H1 (cell line): ENCODE measurements around the gene DLG1. TPM values are rescaled to one million over a fixed set of nuclear protein-coding genes. Genes with fewer than 3 reads are reported as not detected.

Experiments
- CTCF ChIA-PET: fragments of 300-600 bp; sonication (Branson Sonifier 250); formaldehyde crosslinking; loops from one replicate; lab custom pipeline; 2021; ENCODE audit not compliant: partially characterized antibody; lab: Charles Lee
- POLR2A ChIA-PET: fragments of 300-600 bp; sonication (Branson Sonifier 250); formaldehyde crosslinking; loops from one replicate; lab custom pipeline; 2021; ENCODE audit warnings: inconsistent platforms; ENCODE audit not compliant: partially characterized antibody; lab: Charles Lee
- DNase-seq, 2 experiments: peaks; one replicate each; pipeline versions ENCODE4 v3.0.0 to v3.0.0-alpha.2; 2010 to 2022; ENCODE audit warnings: low spot score in 2 of 2, low read depth in 1 of 2, mixed read lengths in 1 of 2
- FAIRE-seq: peaks from 2 replicates; lab custom pipeline; 2011; peaks lifted over from hg19 to GRCh38; lab: Jason Lieb, UNC
- H2AFZ ChIP-seq: 2 replicates; pipeline ENCODE4 v1.8.1; 2012; ENCODE audit warnings: low read length, inconsistent platforms
- H2AK5ac ChIP-seq: 2 replicates; pipeline ENCODE4 v1.6.1; 2013; ENCODE audit warnings: low read depth, low read length
- H2BK120ac ChIP-seq: replicated peaks from 2 replicates; pipeline ENCODE3; 2013; ENCODE audit warnings: low read depth, low read length, inconsistent platforms
- H2BK12ac ChIP-seq: 2 replicates; pipeline ENCODE4 v1.6.1; 2013; ENCODE audit warnings: low read depth, low read length
- H2BK15ac ChIP-seq: 2 replicates; pipeline ENCODE4 v1.6.1; 2013; ENCODE audit warnings: low read length
- H2BK20ac ChIP-seq: 2 replicates; pipeline ENCODE4 v1.6.1; 2013; ENCODE audit warnings: low read length
- H2BK5ac ChIP-seq: 2 replicates; pipeline ENCODE4 v1.6.1; 2013; ENCODE audit warnings: low read depth, low read length
- H3K14ac ChIP-seq: 2 replicates; pipeline ENCODE4 v1.6.1; 2013; ENCODE audit warnings: inconsistent platforms; ENCODE audit not compliant: insufficient read length
- H3K18ac ChIP-seq: 2 replicates; pipeline ENCODE4 v1.6.1; 2013; ENCODE audit warnings: low read length; ENCODE audit errors: extremely low read depth
- H3K23ac ChIP-seq: 2 replicates; pipeline ENCODE4 v1.6.1; 2013; ENCODE audit warnings: inconsistent platforms; ENCODE audit not compliant: insufficient read length
- H3K23me2 ChIP-seq: 2 replicates; pipeline ENCODE4 v1.6.1; 2013; ENCODE audit warnings: low read depth, low read length
- H3K27ac ChIP-seq: 2 replicates; pipeline ENCODE4 v1.6.1; 2011; ENCODE audit warnings: low read depth, low read length, inconsistent platforms
- H3K27me3 ChIP-seq, 4 experiments: replicated peaks in 1 of 4; 1 replicate in 1 of 4; 2 replicates in 3 of 4; pipeline versions ENCODE4 v1.6.1 to v1.8.1; 2011 to 2013; ENCODE audit warnings: low read length in 3 of 4, mild to moderate bottlenecking in 3 of 4, inconsistent platforms in 2 of 4, mixed read lengths in 2 of 4, moderate library complexity in 1 of 4; ENCODE audit not compliant: control insufficient read depth in 3 of 4, insufficient read depth in 3 of 4; ENCODE audit errors: extremely low read depth in 1 of 4
- H3K36me3 ChIP-seq, 4 experiments: 2 replicates each; pipeline versions ENCODE4 v1.6.1 to v1.8.1; 2011 to 2013; ENCODE audit warnings: mild to moderate bottlenecking in 4 of 4, low read length in 3 of 4, moderate library complexity in 2 of 4, control low read depth in 1 of 4, inconsistent platforms in 1 of 4; ENCODE audit not compliant: insufficient read depth in 4 of 4, control insufficient read depth in 2 of 4
- H3K4ac ChIP-seq: replicated peaks from 2 replicates; pipeline ENCODE3; 2013; ENCODE audit warnings: low read length, low read depth, mixed read lengths, inconsistent platforms; ENCODE audit not compliant: insufficient read length
- H3K4me1 ChIP-seq, 4 experiments: replicated peaks in 1 of 4; 1 replicate in 1 of 4; 2 replicates in 3 of 4; pipeline versions ENCODE4 v1.6.1 to v1.8.1; 2011 to 2013; ENCODE audit warnings: low read length in 3 of 4, inconsistent platforms in 2 of 4, mixed read lengths in 1 of 4; ENCODE audit not compliant: insufficient read depth in 4 of 4, control insufficient read depth in 3 of 4
- H3K4me2 ChIP-seq, 2 experiments: 2 replicates each; pipeline versions ENCODE4 v1.6.1 to v1.8.1; 2011 to 2013; ENCODE audit warnings: low read depth in 2 of 2, low read length in 2 of 2, control low read depth in 1 of 2, inconsistent platforms in 1 of 2, mild to moderate bottlenecking in 1 of 2; ENCODE audit not compliant: insufficient read depth in 1 of 2
- H3K4me3 ChIP-seq, 4 experiments: fragments of 200-600, 300-600 bp in 1 of 4; sonication (generic), shearing (Covaris generic), sonication (Bioruptor Twin) in 1 of 4; 2 replicates each; pipeline versions ENCODE4 v1.5.1 to v1.8.1; 2011 to 2016; ENCODE audit warnings: low read length in 4 of 4, low read depth in 3 of 4, control low read depth in 2 of 4, inconsistent platforms in 2 of 4, mild to moderate bottlenecking in 2 of 4, mixed read lengths in 1 of 4, moderate library complexity in 1 of 4; ENCODE audit not compliant: insufficient read depth in 2 of 4; ENCODE audit errors: extremely low read depth in 1 of 4
- H3K56ac ChIP-seq: replicated peaks from 2 replicates; pipeline ENCODE3; 2013; ENCODE audit warnings: low read depth, mild to moderate bottlenecking, mixed read lengths, low read length, inconsistent platforms; ENCODE audit not compliant: insufficient read length
- H3K79me1 ChIP-seq: 2 replicates; pipeline ENCODE4 v1.6.1; 2013; ENCODE audit warnings: low read depth, low read length, control low read depth
- H3K79me2 ChIP-seq, 2 experiments: 2 replicates each; pipeline versions ENCODE4 v1.6.1 to v1.8.1; 2012 to 2013; ENCODE audit warnings: low read length in 2 of 2, mild to moderate bottlenecking in 2 of 2, inconsistent platforms in 1 of 2; ENCODE audit not compliant: insufficient read depth in 2 of 2, control insufficient read depth in 1 of 2
- H3K9ac ChIP-seq, 4 experiments: replicated peaks in 1 of 4; 1 replicate in 1 of 4; 2 replicates in 3 of 4; pipeline versions ENCODE4 v1.6.1 to v1.8.1; 2011 to 2013; ENCODE audit warnings: low read depth in 3 of 4, low read length in 3 of 4, control low read depth in 2 of 4, mild to moderate bottlenecking in 2 of 4, moderate library complexity in 2 of 4, inconsistent platforms in 1 of 4; ENCODE audit errors: extremely low read depth in 1 of 4
- H3K9me3 ChIP-seq, 2 experiments: 2 replicates each; pipeline versions ENCODE4 v1.6.1 to v1.8.1; 2012 to 2013; ENCODE audit warnings: mild to moderate bottlenecking in 2 of 2, moderate library complexity in 2 of 2, control low read depth in 1 of 2, inconsistent platforms in 1 of 2, low read depth in 1 of 2, low read length in 1 of 2, mixed read lengths in 1 of 2; ENCODE audit not compliant: insufficient read depth in 2 of 2
- H4K20me1 ChIP-seq, 2 experiments: replicated peaks in 1 of 2; 2 replicates each; pipeline versions ENCODE3 to v1.8.1; 2011 to 2013; ENCODE audit warnings: inconsistent platforms in 2 of 2, low read length in 2 of 2, mild to moderate bottlenecking in 1 of 2; ENCODE audit not compliant: insufficient read depth in 2 of 2, control insufficient read depth in 1 of 2
- H4K5ac ChIP-seq: 2 replicates; pipeline ENCODE4 v1.6.1; 2013; ENCODE audit warnings: low read length, low read depth, mixed read lengths, inconsistent platforms; ENCODE audit not compliant: insufficient read length
- H4K8ac ChIP-seq: 2 replicates; pipeline ENCODE4 v1.8.0; 2013; ENCODE audit warnings: mild to moderate bottlenecking, moderate library complexity, low read length, inconsistent platforms; ENCODE audit not compliant: insufficient read depth; ENCODE audit errors: extremely low read depth
- H4K91ac ChIP-seq: replicated peaks from 2 replicates; pipeline ENCODE3; 2013; ENCODE audit warnings: low read length, mixed read lengths, inconsistent platforms; ENCODE audit not compliant: insufficient read length
- E2F6 ChIP-seq: IDR thresholded peaks from 2 replicates; pipeline ENCODE4 v1.6.1; 2012; ENCODE audit warnings: inconsistent platforms
- KDM5A ChIP-seq: fragments of 200-600 bp; IDR thresholded peaks from 2 replicates; pipeline ENCODE4 v1.7.1; 2012; ENCODE audit warnings: mild to moderate bottlenecking, low read length, inconsistent platforms, mixed read lengths
- SIX5 ChIP-seq: IDR thresholded peaks from 2 replicates; pipeline ENCODE4 v1.6.1; 2011; ENCODE audit warnings: mild to moderate bottlenecking, low read depth, low read length
- SP2 ChIP-seq: IDR thresholded peaks from 2 replicates; pipeline ENCODE4 v1.6.1; 2012; ENCODE audit warnings: mild to moderate bottlenecking, low read length, inconsistent platforms
- TAF1 ChIP-seq: IDR thresholded peaks from 2 replicates; pipeline ENCODE4 v1.6.1; 2011; ENCODE audit warnings: mild to moderate bottlenecking, low read depth, low read length
- WGBS, 2 experiments: shearing (Covaris generic) in 1 of 2; methylation state at CpG; one replicate each; pipeline versions ENCODE4 v1.1.6 to v1.1.7; 2013 to 2015; ENCODE audit warnings: low lambda C conversion rate in 2 of 2, mixed read lengths in 2 of 2, inconsistent platforms in 1 of 2, low coverage in 1 of 2, missing lambda C conversion rate in 1 of 2; ENCODE audit not compliant: insufficient replicate concordance in 2 of 2, insufficient coverage in 1 of 2, insufficient read length in 1 of 2; ENCODE audit errors: extremely low coverage in 1 of 2, missing lambda C conversion rate in 1 of 2; 5-methylcytosine and 5-hydroxymethylcytosine counted together
- polyA plus RNA-seq, 7 experiments: library from polyadenylated mRNA; depleted of rRNA in 3 of 7; stranded (reverse) in 5 of 7; unstranded in 2 of 7; fragments of >200 nt in 5 of 7; fragments of 200-250 nt in 2 of 7; gene quantifications; 1 replicate in 5 of 7; 2 replicates in 1 of 7; 4 replicates in 1 of 7; pipeline versions ENCODE4 v1.2.1 to v1.2.3, GENCODE V29; 2011 to 2013; ENCODE audit warnings: missing spikeins in 2 of 7, mixed read lengths in 2 of 7
- total RNA-seq: library from RNA; stranded (reverse); fragmentation: NEBNext Ultra II Directional; extraction: Animal tissue kit (Norgen Biotek cat#: 25700); gene quantifications from 2 replicates; pipeline ENCODE4 v1.2.1, GENCODE V29; 2021
- TF ChIP-seq, protein P1 (sequence below), 3 experiments: IDR thresholded peaks; 1 replicate in 2 of 3; 2 replicates in 1 of 3; pipeline versions ENCODE4 v1.5.1 to v1.6.1; 2011; ENCODE audit warnings: low read length in 3 of 3, mild to moderate bottlenecking in 3 of 3, inconsistent platforms in 2 of 3, low read depth in 1 of 3, moderate library complexity in 1 of 3; ENCODE audit not compliant: insufficient read depth in 1 of 3; ENCODE audit errors: control extremely low read depth in 1 of 3

DLG1 gene
- total and polyA plus RNA-seq, 2 of the 8 experiments (the other 6 are each of a cell fraction or from before 2014, with no cell fraction given), result 13.4 to 78.8 TPM

DNA sequence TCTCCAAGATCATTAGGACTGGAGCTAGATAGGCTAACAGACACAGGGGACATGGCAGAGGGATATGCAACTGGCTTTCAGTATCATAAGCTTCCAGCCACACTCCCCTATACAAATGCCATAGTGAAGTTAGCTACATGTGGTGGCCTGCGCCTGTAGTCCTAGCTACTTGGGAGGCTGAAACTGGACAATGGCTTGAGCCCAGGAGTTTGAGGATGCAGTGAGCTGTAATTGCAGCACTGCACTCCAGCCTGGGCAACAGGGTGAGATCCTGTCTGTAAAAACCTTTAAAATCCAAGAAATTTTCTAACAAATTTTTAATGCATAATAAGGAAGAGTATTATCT, 37.3 kb downstream of the DLG1 start:
- no peaks in the 10 kb centered on the region for H3K23me2 ChIP-seq
- no peak overlapping the region for H2BK20ac ChIP-seq
- no peak overlapping the region for H2AK5ac ChIP-seq
- FAIRE-seq (no peak), DNase-seq (no peak)
- no peak overlapping the region for H2BK15ac ChIP-seq
- H3K4me2 ChIP-seq, result no peak overlapping the region
- ChIA-PET CTCF (interaction anchor here (0.6 to 1.7 kb wide), 5 partner anchors 36 to 664 kb away, joined by 3 to 5 read pairs (median 3); no protein-coding TSS in a partner anchor), POLR2A (no interaction called here)
- H4K20me1 ChIP-seq, result peaks cover 2 to 5% of the 10 kb centered on the region in 2 experiments
- TF ChIP-seq SIX5 (no peak), TAF1 (no peak), SP2 (no peak), E2F6 (no peak), KDM5A (no peak)
- TF ChIP-seq, protein P1, sequence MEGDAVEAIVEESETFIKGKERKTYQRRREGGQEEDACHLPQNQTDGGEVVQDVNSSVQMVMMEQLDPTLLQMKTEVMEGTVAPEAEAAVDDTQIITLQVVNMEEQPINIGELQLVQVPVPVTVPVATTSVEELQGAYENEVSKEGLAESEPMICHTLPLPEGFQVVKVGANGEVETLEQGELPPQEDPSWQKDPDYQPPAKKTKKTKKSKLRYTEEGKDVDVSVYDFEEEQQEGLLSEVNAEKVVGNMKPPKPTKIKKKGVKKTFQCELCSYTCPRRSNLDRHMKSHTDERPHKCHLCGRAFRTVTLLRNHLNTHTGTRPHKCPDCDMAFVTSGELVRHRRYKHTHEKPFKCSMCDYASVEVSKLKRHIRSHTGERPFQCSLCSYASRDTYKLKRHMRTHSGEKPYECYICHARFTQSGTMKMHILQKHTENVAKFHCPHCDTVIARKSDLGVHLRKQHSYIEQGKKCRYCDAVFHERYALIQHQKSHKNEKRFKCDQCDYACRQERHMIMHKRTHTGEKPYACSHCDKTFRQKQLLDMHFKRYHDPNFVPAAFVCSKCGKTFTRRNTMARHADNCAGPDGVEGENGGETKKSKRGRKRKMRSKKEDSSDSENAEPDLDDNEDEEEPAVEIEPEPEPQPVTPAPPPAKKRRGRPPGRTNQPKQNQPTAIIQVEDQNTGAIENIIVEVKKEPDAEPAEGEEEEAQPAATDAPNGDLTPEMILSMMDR (IDR thresholded peaks at IDR 0.05; ENCODE audit: control extremely low read depth in 1 of 3, insufficient read depth in 1 of 3, low read depth in 1 of 3, low read length in 3 of 3), result no peak
- H3K14ac ChIP-seq, result no peak overlapping the region
- 100% methylated on average over 1 of the region's 1 CpG; no CpG with 5 or more reads in 1 of the 2 experiments for WGBS, 2 experiments
- H2AFZ ChIP-seq, result no peak overlapping the region
- H3K9ac ChIP-seq, result no peak overlapping the region
- H3K79me1 ChIP-seq, result peaks cover 6% of the 10 kb centered on the region; the same call in 1 of the 2 replicates
- no peaks in the 10 kb centered on the region for H3K9me3 ChIP-seq
- no peak overlapping the region for H4K91ac ChIP-seq
- H4K8ac ChIP-seq, result no peak overlapping the region
- no peak overlapping the region for H2BK120ac ChIP-seq
- H3K56ac ChIP-seq, result no peak overlapping the region
- H3K36me3 ChIP-seq, result no peaks in the 10 kb centered on the region
- H3K4me3 ChIP-seq, result no peak overlapping the region
- peaks cover 0 to 2% (median 0%) of the 10 kb centered on the region in 4 experiments; a peak in 1 of 7 replicates for H3K4me1 ChIP-seq
- H3K18ac ChIP-seq, result no peak overlapping the region
- no peak overlapping the region for H2BK12ac ChIP-seq
- no peaks in the 10 kb centered on the region for H3K27me3 ChIP-seq
- no peak overlapping the region for H3K23ac ChIP-seq
- H3K27ac ChIP-seq, result no peak overlapping the region
- no peak overlapping the region for H4K5ac ChIP-seq
- H2BK5ac ChIP-seq, result no peak overlapping the region
- no peak overlapping the region for H3K4ac ChIP-seq
- H3K79me2 ChIP-seq, result peaks cover 0 to 92% of the 10 kb centered on the region in 2 experiments; a peak in 2 of 4 replicates
